Measurements from ENCODE around the gene FARS2.

DNA sequence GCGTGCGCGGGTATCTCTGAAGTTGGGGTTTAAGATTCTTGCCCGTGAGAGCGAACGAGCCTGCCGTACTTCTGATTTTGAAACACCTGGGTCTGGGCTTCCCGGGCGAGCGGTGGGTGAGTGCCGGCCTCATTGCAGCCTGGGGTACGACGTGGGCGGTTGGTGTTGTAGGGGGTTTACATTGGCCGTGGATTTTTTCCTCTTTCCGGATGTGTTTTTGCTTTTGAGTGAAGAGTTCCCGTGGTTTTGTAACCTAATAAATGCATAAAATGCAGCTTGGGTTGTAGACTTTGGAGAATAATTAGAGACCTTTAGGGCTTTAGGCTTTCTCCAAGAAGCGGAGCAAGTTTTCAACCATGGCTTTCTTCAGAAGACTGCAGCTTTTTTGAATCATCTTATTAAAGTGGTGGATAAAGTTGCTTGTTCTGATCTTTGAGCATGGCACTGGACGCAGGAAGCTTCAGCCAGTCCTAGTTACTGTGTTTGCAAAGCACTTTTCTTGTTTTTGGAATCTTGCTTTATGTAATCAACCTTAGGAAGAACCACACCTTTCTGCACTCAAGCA, 314 bp downstream of the FARS2 start:
- TF ChIP-seq CTCF (IDR thresholded peaks at IDR 0.05), result no peak
- TF ChIP-seq POLR2A (IDR thresholded peaks at IDR 0.05), result no peak
